ENCODE results near the gene MRPL24. TPM values are rescaled to one million over a fixed set of nuclear protein-coding genes. Genes with fewer than 3 reads are reported as not detected.

MRPL24 gene
- total and polyA plus RNA-seq, 9 of the 15 experiments (the other 6 are each of a cell fraction or from before 2014, with no cell fraction given), result 74.3 to 267 (median 113) TPM

- 0 out of 2 replicates have a peak, but pooled peaks have one; percentile 4 for TF ChIP-seq ZBTB26 (CRISPR knock-in tag; IDR thresholded peaks at IDR 0.05)
- peak; percentile 55; the same call in 1 of the 2 replicates for TF ChIP-seq ZNF140 (CRISPR knock-in tag; IDR thresholded peaks at IDR 0.05)
- TF ChIP-seq NCOR1 (IDR thresholded peaks at IDR 0.05), result 0 out of 2 replicates have a peak, but pooled peaks have one; percentile 25
- TF ChIP-seq ZNF311 (CRISPR knock-in tag; IDR thresholded peaks at IDR 0.05), result peak; percentile 93
- no peak for TF ChIP-seq ZNF217 (CRISPR knock-in tag; IDR thresholded peaks at IDR 0.05)
- no peak for TF ChIP-seq BRD9 (IDR thresholded peaks at IDR 0.05; ENCODE audit: low read depth, partially characterized antibody)
- TF ChIP-seq ELK3 (CRISPR knock-in tag; IDR thresholded peaks at IDR 0.05), result 0 out of 2 replicates have a peak, but pooled peaks have one; percentile 18
- TF ChIP-seq KLF16 (IDR thresholded peaks at IDR 0.05), result no peak
- peak; percentile 83 for TF ChIP-seq DDX20 (tag; IDR thresholded peaks at IDR 0.05; ENCODE audit: low read depth)
- TF ChIP-seq ZBTB8A (IDR thresholded peaks at IDR 0.05; ENCODE audit: partially characterized antibody), result no peak
- TF ChIP-seq RHOXF2B (CRISPR knock-in tag; conservative IDR thresholded peaks at IDR 0.05), result peak; percentile 69; the same call in 1 of the 2 replicates
- TF ChIP-seq RFX1 (IDR thresholded peaks at IDR 0.05), result no peak
- no peak for TF ChIP-seq STAG1 (CRISPR knock-in tag; IDR thresholded peaks at IDR 0.05; ENCODE audit: borderline replicate concordance)
- TF ChIP-seq PHF20 (IDR thresholded peaks at IDR 0.05; ENCODE audit: partially characterized antibody), result no peak
- no peak for TF ChIP-seq MCM5 (IDR thresholded peaks at IDR 0.05; ENCODE audit: low read depth)
- no peak for TF ChIP-seq HMG20B (CRISPR knock-in tag; IDR thresholded peaks at IDR 0.05)
- peak; percentile 85; the same call in 1 of the 2 replicates for TF ChIP-seq PTTG1 (tag; IDR thresholded peaks at IDR 0.05; ENCODE audit: low read depth)
- no peak for TF ChIP-seq CEBPZ (IDR thresholded peaks at IDR 0.05; ENCODE audit: borderline replicate concordance, low read depth, low read length)
- TF ChIP-seq ZNF239 (CRISPR knock-in tag; IDR thresholded peaks at IDR 0.05), result peak; percentile 81
- peak; percentile 66; the same call in 1 of the 2 replicates for TF ChIP-seq ZNF57 (CRISPR knock-in tag; IDR thresholded peaks at IDR 0.05)
Observed at GRCh38 chr1:156755527-156755950, 14.7 kb upstream of the MRPL24 start (continued).
